K562 (cell line): ENCODE measurements around the gene TBX1. TPM values are rescaled to one million over a fixed set of nuclear protein-coding genes. Genes with fewer than 3 reads are reported as not detected.

ENCODE experiments used
- ARID1B ChIP-seq: fragments of 450-650 bp; IDR thresholded peaks from 2 replicates; pipeline ENCODE4 v1.6.1; 2016; ENCODE audit warnings: antibody characterized with exemption, mild to moderate bottlenecking, inconsistent platforms
- ARID2 ChIP-seq: fragments of 450-650 bp; IDR thresholded peaks from 2 replicates; pipeline ENCODE4 v1.6.1; 2017; ENCODE audit warnings: antibody characterized with exemption, mild to moderate bottlenecking
- CBX3 ChIP-seq, 2 experiments: IDR thresholded peaks; 1 replicate in 1 of 2; 2 replicates in 1 of 2; pipeline ENCODE4 v1.6.1; 2012; ENCODE audit warnings: inconsistent platforms in 2 of 2, low read length in 2 of 2, borderline replicate concordance in 1 of 2, control low read depth in 1 of 2
- CREBBP ChIP-seq: IDR thresholded peaks from one replicate; pipeline ENCODE4 v1.6.1; 2012; ENCODE audit warnings: low read depth, mild to moderate bottlenecking, control low read depth, inconsistent platforms, low read length
- EHMT2 ChIP-seq: fragments of 450-650 bp; IDR thresholded peaks from 2 replicates; pipeline ENCODE4 v1.6.1; 2018; ENCODE audit warnings: antibody characterized with exemption
- ELF2 ChIP-seq: fragments of 250-450 bp; sonication (Bioruptor Pico); IDR thresholded peaks from 2 replicates; pipeline ENCODE4 v1.5.0; 2021; ENCODE audit warnings: mild to moderate bottlenecking
- JUND ChIP-seq, 2 experiments: IDR thresholded peaks; 2 replicates in 1 of 2; 3 replicates in 1 of 2; pipeline ENCODE4 v1.6.1; 2011; ENCODE audit warnings: borderline replicate concordance in 2 of 2, low read depth in 2 of 2, low read length in 2 of 2, improper control_type of control experiment in 1 of 2, missing biosample characterization in 1 of 2, missing genetic modification characterization in 1 of 2, missing genetic modification reagents in 1 of 2
- KAT2B ChIP-seq: IDR thresholded peaks from one replicate; pipeline ENCODE4 v1.6.1; 2012; ENCODE audit warnings: low read depth, mild to moderate bottlenecking, control low read depth, inconsistent platforms, low read length, moderate library complexity
- LARP7 ChIP-seq: fragments of 450-650 bp; IDR thresholded peaks from 2 replicates; pipeline ENCODE4 v1.6.1; 2016
- MAFK ChIP-seq: IDR thresholded peaks from 2 replicates; pipeline ENCODE4 v1.6.1; 2011; ENCODE audit warnings: low read length, improper control_type of control experiment
- MCM7 ChIP-seq, 2 experiments: fragments of 450-650 bp; IDR thresholded peaks; 2 replicates each; pipeline ENCODE4 v1.6.1; 2016 to 2018
- MEF2A ChIP-seq: IDR thresholded peaks from 2 replicates; pipeline ENCODE4 v1.6.1; 2011; ENCODE audit warnings: low read depth, mild to moderate bottlenecking, low read length, moderate library complexity; ENCODE audit not compliant: control insufficient read depth
- NCOA4 ChIP-seq: fragments of 450-650 bp; IDR thresholded peaks from 2 replicates; pipeline ENCODE4 v1.6.1; 2018; ENCODE audit warnings: mild to moderate bottlenecking; ENCODE audit not compliant: partially characterized antibody
- NKRF ChIP-seq: fragments of 450-650 bp; IDR thresholded peaks from 2 replicates; pipeline ENCODE4 v1.6.1; 2016; ENCODE audit warnings: borderline replicate concordance
- PHB ChIP-seq: fragments of 250-450 bp; sonication (Bioruptor Pico); IDR thresholded peaks from 2 replicates; pipeline ENCODE4 v1.5.0; 2021
- POU5F1 ChIP-seq: fragments of 150-350 bp; IDR thresholded peaks from 2 replicates; pipeline ENCODE4 v1.6.1; 2014; ENCODE audit warnings: borderline replicate concordance, low read length, low read depth, mild to moderate bottlenecking; ENCODE audit not compliant: partially characterized antibody
- RB1 ChIP-seq: fragments of 450-650 bp; IDR thresholded peaks from 2 replicates; pipeline ENCODE4 v1.6.1; 2017; ENCODE audit warnings: low read depth, mild to moderate bottlenecking
- TRIM28 ChIP-seq: fragments of 450-650 bp; IDR thresholded peaks from 2 replicates; pipeline ENCODE4 v1.6.1; 2017
- YBX1 ChIP-seq: fragments of 450-650 bp; IDR thresholded peaks from 2 replicates; pipeline ENCODE4 v1.7.1; 2016; ENCODE audit warnings: mild to moderate bottlenecking
- ZBED1 ChIP-seq: IDR thresholded peaks from 2 replicates; pipeline ENCODE4 v1.6.1; 2014
- ZBTB5 ChIP-seq: fragments of 450-650 bp; IDR thresholded peaks from 2 replicates; pipeline ENCODE4 v1.6.1; 2017; ENCODE audit warnings: antibody characterized with exemption
- ZC3H4 ChIP-seq: sonication (generic); formaldehyde crosslinking; IDR thresholded peaks from 2 replicates; pipeline ENCODE4 v1.9.0; 2021; ENCODE audit warnings: missing genetic modification reagents, borderline replicate concordance
- ZNF184 ChIP-seq: sonication (generic); formaldehyde crosslinking; IDR thresholded peaks from 2 replicates; pipeline ENCODE4 v1.5.0; 2020; ENCODE audit warnings: missing genetic modification reagents
- ZNF780A ChIP-seq: fragments of 250-450 bp; sonication (Bioruptor Pico); IDR thresholded peaks from 2 replicates; pipeline ENCODE4 v1.5.0; 2021; ENCODE audit warnings: mild to moderate bottlenecking
- ZNF830 ChIP-seq: fragments of 250-450 bp; sonication (Bioruptor Pico); IDR thresholded peaks from 2 replicates; pipeline ENCODE4 v1.5.0; 2021; ENCODE audit warnings: mild to moderate bottlenecking
- polyA plus RNA-seq, 8 experiments: library from polyadenylated mRNA; depleted of rRNA in 4 of 8; stranded (reverse) in 5 of 8; unstranded in 3 of 8; fragments of >200 nt; fragmentation: Nextera tagmentation in 2 of 8; fragmentation: Illumina TruSeq in 1 of 8; extraction: Ambion mirVana in 2 of 8; extraction: Trizol in 1 of 8; gene quantifications; 2 replicates each; pipeline versions ENCODE4 v1.2.1 to v1.2.3, GENCODE V29; 2011 to 2014; ENCODE audit warnings: inconsistent platforms in 1 of 8, missing spikeins in 1 of 8
- total RNA-seq, 7 experiments: library from RNA; depleted of rRNA in 6 of 7; stranded (reverse); fragments of >200 nt in 6 of 7; fragmentation: Illumina TruSeq in 2 of 7; extraction: Trizol in 2 of 7; gene quantifications; 2 replicates each; pipeline versions ENCODE4 v1.2.1 to v1.2.3, GENCODE V29; 2011 to 2021; ENCODE audit warnings: low replicate concordance in 1 of 7
- TF ChIP-seq, protein P1 (sequence below): sonication (generic); formaldehyde crosslinking; IDR thresholded peaks from 2 replicates; pipeline ENCODE4 v1.8.1; 2023; ENCODE audit warnings: mild to moderate bottlenecking, missing genetic modification reagents

Gene TBX1
- total and polyA plus RNA-seq, 9 of the 15 experiments (the other 6 are each of a cell fraction or from before 2014, with no cell fraction given): 0.07 to 35.0 (median 3.9) TPM

DNA sequence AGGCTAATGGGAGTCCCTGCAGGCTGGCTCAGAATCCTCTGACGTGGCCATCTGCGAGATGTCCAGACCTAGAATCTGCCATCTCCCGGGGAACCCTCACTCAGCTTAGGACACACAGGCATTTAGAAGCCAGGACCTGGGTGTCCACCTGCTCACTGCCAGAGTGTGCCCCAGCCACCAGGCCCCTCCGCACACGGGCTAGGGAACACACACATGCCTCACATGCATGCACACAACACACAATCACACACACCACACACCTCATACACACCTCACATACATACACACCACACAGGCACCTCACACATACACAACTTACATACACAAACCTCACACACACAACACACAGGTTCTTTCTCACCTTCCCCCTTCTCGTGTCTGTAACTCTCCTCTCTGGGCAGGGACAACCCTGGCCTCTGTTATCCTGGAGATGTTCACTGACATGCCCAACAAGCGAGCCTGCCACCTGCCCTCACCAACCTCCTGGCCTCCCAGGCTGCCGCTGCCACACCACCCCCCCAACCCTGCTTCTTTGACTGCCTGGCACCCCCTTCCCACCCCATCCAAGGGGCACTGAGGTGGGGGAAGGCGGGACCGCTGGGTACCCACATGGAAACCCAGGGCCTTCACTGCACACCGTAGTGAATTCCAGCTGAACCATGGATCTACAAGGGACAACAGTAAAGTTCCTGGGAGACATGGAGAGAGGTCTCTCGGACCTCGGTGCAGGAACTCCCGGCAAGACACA, 56.0 kb downstream of the TBX1 start (continued):
- TF ChIP-seq ZBTB5 (peak; percentile 79; the same call in 1 of the 2 replicates), ZNF184 (CRISPR knock-in tag) (no peak; the same call in 1 of the 2 replicates), EHMT2 (peak; percentile 88), ZBED1 (no peak), ZNF780A (CRISPR knock-in tag) (no peak), ELF2 (CRISPR knock-in tag) (no peak), YBX1 (no peak), ARID2 (peak; percentile 85; the same call in 1 of the 2 replicates), LARP7 (peak; percentile 99), TRIM28 (no peak), MCM7 (IDR thresholded peaks at IDR 0.05) (peak in 1 of 2 experiments; percentile 97; a peak in 2 of 4 replicates), KAT2B (no peak), CBX3 (IDR thresholded peaks at IDR 0.05; ENCODE audit: borderline replicate concordance in 1 of 2, low read length in 2 of 2) (peak in 1 of 2 experiments; percentile 23; a peak in 1 of 3 replicates), MAFK (no peak), NKRF (peak; percentile 72), ZC3H4 (no peak), ZNF830 (CRISPR knock-in tag) (no peak), POU5F1 (no peak), CREBBP (peak; percentile 95), ARID1B (peak; percentile 43), NCOA4 (peak; percentile 92), MEF2A (no peak), JUND (IDR thresholded peaks at IDR 0.05; ENCODE audit: borderline replicate concordance, low read depth, low read length) (no peak), JUND (tag; IDR thresholded peaks at IDR 0.05; ENCODE audit: borderline replicate concordance, low read depth, low read length) (no peak), PHB (no peak), RB1 (no peak)
- TF ChIP-seq, protein P1, sequence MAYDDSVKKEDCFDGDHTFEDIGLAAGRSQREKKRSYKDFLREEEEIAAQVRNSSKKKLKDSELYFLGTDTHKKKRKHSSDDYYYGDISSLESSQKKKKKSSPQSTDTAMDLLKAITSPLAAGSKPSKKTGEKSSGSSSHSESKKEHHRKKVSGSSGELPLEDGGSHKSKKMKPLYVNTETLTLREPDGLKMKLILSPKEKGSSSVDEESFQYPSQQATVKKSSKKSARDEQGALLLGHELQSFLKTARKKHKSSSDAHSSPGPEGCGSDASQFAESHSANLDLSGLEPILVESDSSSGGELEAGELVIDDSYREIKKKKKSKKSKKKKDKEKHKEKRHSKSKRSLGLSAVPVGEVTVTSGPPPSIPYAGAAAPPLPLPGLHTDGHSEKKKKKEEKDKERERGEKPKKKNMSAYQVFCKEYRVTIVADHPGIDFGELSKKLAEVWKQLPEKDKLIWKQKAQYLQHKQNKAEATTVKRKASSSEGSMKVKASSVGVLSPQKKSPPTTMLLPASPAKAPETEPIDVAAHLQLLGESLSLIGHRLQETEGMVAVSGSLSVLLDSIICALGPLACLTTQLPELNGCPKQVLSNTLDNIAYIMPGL (CRISPR knock-in tag): 0 out of 2 replicates have a peak, but pooled peaks have one; percentile 16
